Kidney epithelial cell (primary cell): ENCODE results near the gene NID2. TPM values are rescaled to one million over a fixed set of nuclear protein-coding genes. Genes with fewer than 3 reads are reported as not detected.

Source experiments
- DNase-seq: peaks from one replicate; pipeline ENCODE4 v3.0.0-alpha.2; 2010; ENCODE audit warnings: low read depth
- H3K27me3 ChIP-seq: 2 replicates; pipeline ENCODE4 v1.6.0; 2011; ENCODE audit warnings: low read length; ENCODE audit not compliant: control insufficient read depth, insufficient read depth
- H3K36me3 ChIP-seq: 2 replicates; pipeline ENCODE4 v1.5.1; 2011; ENCODE audit warnings: low read length; ENCODE audit not compliant: control insufficient read depth, insufficient read depth
- H3K4me3 ChIP-seq: 2 replicates; pipeline ENCODE4 v1.5.1; 2011; ENCODE audit warnings: low read depth, mild to moderate bottlenecking, control low read depth, low read length
- total RNA-seq: library from RNA; depleted of rRNA; stranded (reverse); fragments of >200 nt; gene quantifications from 2 replicates; pipeline ENCODE4 v1.2.3, GENCODE V29; 2015
- TF ChIP-seq, protein P1 (sequence below): IDR thresholded peaks from 2 replicates; pipeline ENCODE4 v1.5.1; 2011; ENCODE audit warnings: mild to moderate bottlenecking, moderate library complexity, low read length, control low read depth, inconsistent platforms; ENCODE audit not compliant: insufficient read depth, poor library complexity, severe bottlenecking

NID2 gene, protein sequence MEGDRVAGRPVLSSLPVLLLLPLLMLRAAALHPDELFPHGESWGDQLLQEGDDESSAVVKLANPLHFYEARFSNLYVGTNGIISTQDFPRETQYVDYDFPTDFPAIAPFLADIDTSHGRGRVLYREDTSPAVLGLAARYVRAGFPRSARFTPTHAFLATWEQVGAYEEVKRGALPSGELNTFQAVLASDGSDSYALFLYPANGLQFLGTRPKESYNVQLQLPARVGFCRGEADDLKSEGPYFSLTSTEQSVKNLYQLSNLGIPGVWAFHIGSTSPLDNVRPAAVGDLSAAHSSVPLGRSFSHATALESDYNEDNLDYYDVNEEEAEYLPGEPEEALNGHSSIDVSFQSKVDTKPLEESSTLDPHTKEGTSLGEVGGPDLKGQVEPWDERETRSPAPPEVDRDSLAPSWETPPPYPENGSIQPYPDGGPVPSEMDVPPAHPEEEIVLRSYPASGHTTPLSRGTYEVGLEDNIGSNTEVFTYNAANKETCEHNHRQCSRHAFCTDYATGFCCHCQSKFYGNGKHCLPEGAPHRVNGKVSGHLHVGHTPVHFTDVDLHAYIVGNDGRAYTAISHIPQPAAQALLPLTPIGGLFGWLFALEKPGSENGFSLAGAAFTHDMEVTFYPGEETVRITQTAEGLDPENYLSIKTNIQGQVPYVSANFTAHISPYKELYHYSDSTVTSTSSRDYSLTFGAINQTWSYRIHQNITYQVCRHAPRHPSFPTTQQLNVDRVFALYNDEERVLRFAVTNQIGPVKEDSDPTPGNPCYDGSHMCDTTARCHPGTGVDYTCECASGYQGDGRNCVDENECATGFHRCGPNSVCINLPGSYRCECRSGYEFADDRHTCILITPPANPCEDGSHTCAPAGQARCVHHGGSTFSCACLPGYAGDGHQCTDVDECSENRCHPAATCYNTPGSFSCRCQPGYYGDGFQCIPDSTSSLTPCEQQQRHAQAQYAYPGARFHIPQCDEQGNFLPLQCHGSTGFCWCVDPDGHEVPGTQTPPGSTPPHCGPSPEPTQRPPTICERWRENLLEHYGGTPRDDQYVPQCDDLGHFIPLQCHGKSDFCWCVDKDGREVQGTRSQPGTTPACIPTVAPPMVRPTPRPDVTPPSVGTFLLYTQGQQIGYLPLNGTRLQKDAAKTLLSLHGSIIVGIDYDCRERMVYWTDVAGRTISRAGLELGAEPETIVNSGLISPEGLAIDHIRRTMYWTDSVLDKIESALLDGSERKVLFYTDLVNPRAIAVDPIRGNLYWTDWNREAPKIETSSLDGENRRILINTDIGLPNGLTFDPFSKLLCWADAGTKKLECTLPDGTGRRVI (N-terminal part only)
- 5.4 and 8.1 TPM in 2 replicates for total RNA-seq

DNA sequence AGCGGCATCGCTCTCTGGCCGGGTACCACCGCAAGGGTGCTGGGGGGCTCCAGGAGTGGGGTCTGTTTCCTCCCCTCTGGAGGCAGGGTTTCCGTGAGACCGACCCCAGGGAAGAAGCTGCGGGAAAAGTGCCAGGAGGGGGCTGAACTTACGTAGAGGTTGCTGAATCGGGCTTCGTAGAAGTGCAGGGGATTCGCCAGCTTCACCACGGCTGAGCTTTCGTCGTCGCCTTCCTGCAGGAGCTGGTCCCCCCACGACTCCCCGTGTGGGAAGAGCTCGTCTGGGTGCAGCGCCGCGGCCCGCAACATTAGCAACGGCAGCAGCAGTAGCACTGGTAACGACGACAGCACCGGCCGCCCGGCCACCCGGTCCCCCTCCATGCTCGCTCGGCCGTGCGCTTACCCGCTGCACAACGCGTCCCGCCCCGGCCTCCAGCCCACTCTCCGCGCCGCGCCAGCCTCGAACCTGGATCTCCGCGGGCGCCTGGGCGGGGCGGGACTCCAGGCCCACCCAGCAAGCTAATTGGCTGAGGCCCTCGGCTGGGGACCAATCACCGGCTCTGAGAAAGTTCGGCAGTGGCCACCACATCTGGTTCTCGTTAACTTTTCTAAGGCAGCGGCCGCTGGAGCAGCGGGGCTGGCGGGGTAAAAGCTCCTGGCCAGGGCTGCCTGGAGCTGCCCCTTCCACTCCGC, at the start of gene NID2:
Gene NID2, minus strand, starts transcription at position 445 of the 692 bp plus-strand sequence. Its CDS starts 65 bp downstream, at position 380.
- Histone ChIP-seq H3K27me3 (peaks cover 29% of the 10 kb centered on the region), H3K36me3 (no peaks in the 10 kb centered on the region), H3K4me3 (peak within 1 kb of the TSS; percentile 68)
- TF ChIP-seq, protein P1, sequence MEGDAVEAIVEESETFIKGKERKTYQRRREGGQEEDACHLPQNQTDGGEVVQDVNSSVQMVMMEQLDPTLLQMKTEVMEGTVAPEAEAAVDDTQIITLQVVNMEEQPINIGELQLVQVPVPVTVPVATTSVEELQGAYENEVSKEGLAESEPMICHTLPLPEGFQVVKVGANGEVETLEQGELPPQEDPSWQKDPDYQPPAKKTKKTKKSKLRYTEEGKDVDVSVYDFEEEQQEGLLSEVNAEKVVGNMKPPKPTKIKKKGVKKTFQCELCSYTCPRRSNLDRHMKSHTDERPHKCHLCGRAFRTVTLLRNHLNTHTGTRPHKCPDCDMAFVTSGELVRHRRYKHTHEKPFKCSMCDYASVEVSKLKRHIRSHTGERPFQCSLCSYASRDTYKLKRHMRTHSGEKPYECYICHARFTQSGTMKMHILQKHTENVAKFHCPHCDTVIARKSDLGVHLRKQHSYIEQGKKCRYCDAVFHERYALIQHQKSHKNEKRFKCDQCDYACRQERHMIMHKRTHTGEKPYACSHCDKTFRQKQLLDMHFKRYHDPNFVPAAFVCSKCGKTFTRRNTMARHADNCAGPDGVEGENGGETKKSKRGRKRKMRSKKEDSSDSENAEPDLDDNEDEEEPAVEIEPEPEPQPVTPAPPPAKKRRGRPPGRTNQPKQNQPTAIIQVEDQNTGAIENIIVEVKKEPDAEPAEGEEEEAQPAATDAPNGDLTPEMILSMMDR, result no peak
- DNase-seq, result no peak

DNA sequence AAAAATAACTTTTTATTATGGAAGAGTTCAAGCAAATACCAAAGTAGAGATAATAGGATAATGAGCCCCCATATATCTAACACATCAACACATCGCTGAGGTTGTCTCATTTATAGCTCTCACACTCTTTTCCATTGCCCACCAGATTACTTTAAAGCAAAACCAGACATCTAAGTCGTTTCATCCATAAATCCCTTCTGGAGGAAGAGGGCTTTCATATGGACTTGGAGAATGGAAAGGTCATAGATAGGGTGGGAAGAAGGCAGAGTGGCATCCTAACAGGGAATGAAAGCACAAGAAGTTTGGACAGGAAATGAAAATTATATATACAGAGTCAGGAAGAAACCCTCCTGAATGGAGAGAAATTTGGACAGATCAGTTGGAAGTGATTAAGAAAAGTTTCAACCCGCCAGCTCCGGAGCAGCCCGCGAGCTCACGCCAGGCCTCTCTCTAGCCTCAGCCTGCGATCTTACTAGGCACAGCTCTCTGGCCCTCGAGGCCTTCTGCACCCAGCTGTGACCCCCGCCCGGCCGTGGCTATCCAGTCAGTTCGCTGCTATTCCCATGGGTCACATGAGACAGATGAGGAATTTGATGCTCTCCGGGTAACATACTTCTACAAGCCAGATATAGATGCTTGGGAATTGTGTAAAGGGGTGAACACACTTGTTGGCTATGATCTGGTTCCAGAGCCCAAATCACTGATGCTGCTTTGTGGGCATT, 48.4 kb upstream of the NID2 start:
- TF ChIP-seq, protein P1, result no peak
- Histone ChIP-seq H3K36me3 (no peaks in the 10 kb centered on the region), H3K27me3 (no peaks in the 10 kb centered on the region), H3K4me3 (no peak overlapping the region)
- DNase-seq, result no peak

DNA sequence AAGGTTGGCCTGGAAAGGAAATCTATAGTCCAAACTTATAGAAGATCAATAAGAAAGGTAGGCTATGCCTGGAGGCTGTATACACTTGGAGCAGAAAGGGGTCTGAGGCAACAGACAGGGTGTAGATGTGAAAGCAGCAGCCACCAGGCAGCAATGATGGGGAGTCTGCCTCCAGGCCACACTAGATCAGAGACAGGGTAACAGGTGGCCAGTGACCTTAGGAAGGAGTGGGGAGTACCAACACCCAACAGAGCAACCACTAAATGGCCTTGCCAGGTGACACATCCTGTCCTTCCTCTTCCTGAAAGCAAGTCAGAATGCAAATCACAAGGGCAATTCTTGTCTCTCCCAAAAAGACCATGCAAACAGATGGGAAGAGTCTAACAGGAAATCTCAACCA, 46.4 kb upstream of the NID2 start:
- no peak for DNase-seq
- Histone ChIP-seq H3K36me3 (no peaks in the 10 kb centered on the region), H3K4me3 (no peak overlapping the region), H3K27me3 (no peaks in the 10 kb centered on the region)
- TF ChIP-seq, protein P1, result no peak

DNA sequence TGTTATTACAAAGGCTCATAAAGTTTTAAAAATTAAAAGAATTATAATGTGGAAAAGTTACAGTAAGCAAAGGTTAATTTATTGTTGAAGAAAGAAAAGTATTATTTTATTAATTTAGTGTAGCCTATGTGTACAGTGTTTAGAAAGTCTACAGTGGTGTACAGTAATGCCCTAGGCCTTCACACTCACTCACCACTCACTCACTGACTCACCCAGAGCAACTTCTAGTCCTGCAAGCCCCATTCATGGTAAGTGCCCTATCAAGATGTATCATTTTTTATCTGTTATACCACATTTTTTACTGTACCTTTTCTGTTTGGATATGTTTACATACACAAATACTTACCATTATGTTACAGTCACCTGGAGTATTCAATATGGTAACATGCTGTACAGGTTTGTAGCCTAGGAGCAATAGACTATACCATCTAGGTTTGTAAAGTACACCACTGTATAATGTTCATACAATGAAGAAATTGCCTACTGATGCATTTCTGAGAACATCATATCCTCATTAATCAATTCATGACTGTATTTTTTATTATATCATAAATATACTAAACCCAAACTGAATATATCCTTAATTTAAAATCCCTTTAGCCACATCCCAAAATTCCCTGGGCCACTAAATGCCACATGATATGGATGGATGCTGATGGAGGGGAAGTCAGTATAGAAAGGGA, 43.6 kb upstream of the NID2 start:
- TF ChIP-seq, protein P1, result no peak
- DNase-seq, result no peak

More for the DNA sequence above, 43.6 kb upstream of the NID2 start:
- Histone ChIP-seq H3K4me3 (no peak overlapping the region), H3K36me3 (no peaks in the 10 kb centered on the region), H3K27me3 (no peaks in the 10 kb centered on the region)
